Measurements from ENCODE around the gene KCNAB1. TPM values are rescaled to one million over a fixed set of nuclear protein-coding genes. Genes with fewer than 3 reads are reported as not detected.
"Not testable (repeated sequence)": the region's sequence is repeated elsewhere in the genome, so short reads cannot be mapped to it uniquely, and the experiment has no call there.

KCNAB1 gene
- polyA plus RNA-seq, 4 donors: 2.7 to 3.5 (median 3.3) TPM

DNA sequence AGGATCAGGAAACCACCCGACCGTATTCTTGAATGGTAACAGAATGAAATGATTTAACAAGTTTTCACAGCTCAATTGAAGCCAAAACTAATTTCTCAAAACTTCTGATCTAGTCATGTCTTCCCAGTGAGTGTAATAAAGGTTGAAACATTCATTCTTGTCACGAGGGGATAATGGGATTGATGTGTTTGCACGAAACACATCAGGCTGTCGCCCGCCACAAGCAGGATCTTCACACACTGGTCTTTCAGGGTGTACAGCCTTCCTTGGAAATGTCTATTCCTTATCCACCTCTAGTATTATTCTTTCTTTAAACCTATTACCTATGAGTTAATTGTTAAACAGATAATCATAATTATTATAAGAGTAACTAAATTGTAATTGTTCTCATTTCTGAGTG lies 94.3 kb downstream of the KCNAB1 start:
- no peak for DNase-seq (ENCODE audit: low read depth in 4 of 4, low spot score in 2 of 4)

GRCh38 chr3:156215751-156216150 lies 95.4 kb downstream of the KCNAB1 start:
- no peak for DNase-seq (ENCODE audit: low read depth in 4 of 4, low spot score in 2 of 4)

DNA sequence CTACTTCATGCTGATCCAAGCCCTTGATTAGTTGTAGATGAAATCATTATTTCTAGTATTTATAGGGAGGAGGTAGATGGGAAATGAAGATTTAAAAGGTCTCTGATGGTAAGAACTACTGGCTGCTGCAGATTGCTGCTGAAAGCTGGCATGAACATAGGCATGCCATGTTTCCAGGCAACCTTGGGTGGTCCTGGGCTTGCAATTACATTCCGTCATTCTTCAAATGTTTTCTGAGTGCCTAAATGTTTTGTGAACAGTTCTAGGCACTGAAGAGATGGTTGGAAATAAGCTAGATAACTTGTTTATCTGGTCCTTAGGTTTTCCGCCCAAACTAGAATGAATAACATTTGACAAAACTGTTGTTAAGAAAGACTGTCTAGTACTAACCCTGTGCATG lies 95.8 kb downstream of the KCNAB1 start:
- DNase-seq (ENCODE audit: low read depth in 4 of 4, low spot score in 2 of 4): no peak

- DNase-seq (ENCODE audit: low read depth in 4 of 4, low spot score in 2 of 4): no peak
These were observed 96.5 kb downstream of the KCNAB1 start for GRCh38 chr3:156216852-156217251.

- DNase-seq (ENCODE audit: low read depth in 4 of 4, low spot score in 2 of 4): no peak
These were observed 97.4 kb downstream of the KCNAB1 start for GRCh38 chr3:156217674-156218352.

DNA sequence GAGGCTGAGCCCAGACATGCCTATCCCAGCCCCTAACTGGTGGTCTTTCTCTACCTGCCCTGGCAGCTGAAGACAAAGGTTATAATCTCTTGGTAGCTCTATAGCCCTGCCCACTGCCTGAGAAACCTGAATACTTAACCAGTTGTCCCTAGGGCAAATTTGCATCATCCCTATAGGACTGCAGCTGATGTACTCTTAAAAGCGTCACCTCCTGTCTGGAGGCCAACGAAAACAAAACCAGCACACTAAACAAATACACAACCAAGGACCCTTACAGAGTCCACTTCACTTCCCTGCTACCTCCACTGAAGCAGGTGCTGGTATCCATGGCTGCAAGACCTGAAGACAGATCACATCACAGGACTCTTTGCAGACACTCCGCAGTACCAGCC lies 98.0 kb downstream of the KCNAB1 start:
- DNase-seq (ENCODE audit: low read depth in 4 of 4, low spot score in 2 of 4): no peak

DNA sequence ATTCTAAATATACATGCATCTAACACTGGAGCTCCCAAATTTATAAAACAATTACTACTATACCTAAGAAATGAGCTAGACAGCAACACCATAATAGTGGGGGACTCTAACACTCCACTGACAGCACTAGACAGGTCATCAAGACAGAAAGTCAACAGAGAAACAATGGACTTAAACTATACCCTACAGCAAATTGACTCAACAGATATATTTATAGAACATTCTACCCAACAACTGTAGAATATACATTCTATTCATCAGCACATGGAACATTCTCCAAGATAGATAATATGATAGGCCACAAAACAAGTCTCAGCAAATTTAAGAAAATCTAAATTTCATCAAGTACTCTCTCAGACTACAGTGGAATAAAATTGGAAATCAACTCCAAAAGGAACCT lies 102.0 kb downstream of the KCNAB1 start:
- DNase-seq (ENCODE audit: low read depth in 4 of 4, low spot score in 2 of 4): not testable (repeated sequence)

GRCh38 chr3:156224046-156224445 lies 103.7 kb downstream of the KCNAB1 start:
- not testable (repeated sequence) for DNase-seq (ENCODE audit: low read depth in 4 of 4, low spot score in 2 of 4)

GRCh38 chr3:156226676-156227420 lies 106.5 kb downstream of the KCNAB1 start:
- no peak for DNase-seq (ENCODE audit: low read depth in 4 of 4, low spot score in 2 of 4)

DNA sequence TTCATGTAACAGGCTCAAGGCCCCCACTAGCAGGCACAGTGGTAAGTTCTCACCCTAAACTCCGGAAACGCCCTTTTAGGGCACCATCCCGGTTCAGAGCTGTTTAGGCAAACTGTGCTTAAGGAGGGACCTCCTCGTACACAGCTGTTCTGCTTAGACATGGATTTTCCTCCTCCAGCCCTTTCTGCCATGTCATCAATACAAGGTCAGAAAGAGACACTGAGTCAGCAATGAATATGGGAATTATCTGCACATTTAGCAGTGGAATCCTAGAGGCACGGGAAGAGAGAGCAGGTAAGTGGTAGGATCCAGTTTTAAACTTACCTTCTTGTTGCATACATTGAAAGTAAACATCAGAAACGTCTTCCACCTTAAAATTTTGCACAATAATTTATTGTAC lies 107.3 kb downstream of the KCNAB1 start:
- no peak for DNase-seq (ENCODE audit: low read depth in 4 of 4, low spot score in 2 of 4)

DNA sequence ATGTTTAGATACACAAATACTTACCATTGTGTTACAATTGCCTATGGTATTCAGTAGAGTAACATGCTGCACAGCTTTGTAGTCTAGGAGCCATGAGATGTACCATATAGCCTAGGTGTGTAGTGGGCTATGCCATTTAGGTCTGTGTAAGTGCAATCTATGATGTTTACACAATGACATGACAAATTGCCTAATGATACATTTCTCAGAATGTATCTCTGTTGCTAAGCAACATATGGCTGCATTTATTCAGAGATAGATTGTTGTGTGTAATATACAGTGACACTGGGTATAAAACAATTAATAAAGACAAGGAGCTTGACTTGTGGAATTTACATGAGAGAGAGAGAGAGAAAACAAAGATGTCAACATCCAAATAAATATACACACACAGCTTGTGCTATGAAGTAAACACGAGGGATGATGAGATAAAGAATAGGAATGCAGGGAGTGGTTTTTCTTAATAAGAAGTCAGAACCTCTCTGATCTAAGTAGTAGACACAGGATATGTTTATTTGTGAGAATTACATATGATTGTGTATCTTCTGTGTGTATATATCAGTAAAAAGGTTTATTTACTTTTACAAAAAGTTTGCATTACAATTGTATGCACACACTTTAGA lies 110.0 kb downstream of the KCNAB1 start:
- no peak for DNase-seq (ENCODE audit: low read depth in 4 of 4, low spot score in 2 of 4)

DNA sequence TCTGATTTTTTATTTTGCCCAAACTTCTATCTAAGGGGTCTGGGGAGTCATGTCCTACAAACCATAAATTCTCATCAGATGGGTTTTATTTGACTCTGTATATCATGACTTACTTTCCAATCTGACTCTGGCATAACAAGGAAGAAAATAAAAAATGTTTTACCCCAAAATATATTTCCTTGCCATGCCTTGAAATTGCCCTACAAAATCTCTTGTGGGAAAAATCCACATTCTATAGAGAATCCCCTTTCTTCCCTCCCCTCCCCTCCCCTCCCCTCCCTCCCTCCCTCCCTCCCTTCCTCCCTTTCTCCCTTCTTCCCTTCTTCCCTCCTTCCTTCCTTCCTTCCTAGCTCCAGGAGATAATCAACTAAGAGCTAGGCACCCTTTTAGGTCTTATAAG lies 110.8 kb downstream of the KCNAB1 start:
- DNase-seq (ENCODE audit: low read depth in 4 of 4, low spot score in 2 of 4): not testable (repeated sequence)

DNA sequence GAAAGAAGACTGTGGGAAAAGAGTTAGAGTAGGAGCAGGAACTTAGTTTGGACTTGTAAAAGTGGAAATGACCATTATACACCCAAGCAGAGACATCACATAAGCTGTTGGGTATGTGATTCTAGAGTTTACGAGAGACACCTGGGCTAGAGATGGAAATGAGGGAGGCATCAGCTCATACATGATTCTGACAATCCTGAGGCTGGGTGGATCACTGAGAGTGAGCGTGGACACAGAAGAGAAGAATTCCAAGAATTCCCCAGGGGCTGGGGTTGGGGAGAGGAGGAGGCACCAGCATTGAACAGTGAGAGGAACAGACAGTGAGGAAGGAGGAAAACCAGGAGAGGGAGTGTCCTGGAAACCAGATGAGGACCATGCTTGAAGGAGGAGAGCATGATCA lies 113.5 kb downstream of the KCNAB1 start:
- DNase-seq (ENCODE audit: low read depth in 4 of 4, low spot score in 2 of 4): no peak

- DNase-seq (ENCODE audit: low read depth in 4 of 4, low spot score in 2 of 4): no peak
These were observed 116.3 kb downstream of the KCNAB1 start for GRCh38 chr3:156236556-156237260.

DNA sequence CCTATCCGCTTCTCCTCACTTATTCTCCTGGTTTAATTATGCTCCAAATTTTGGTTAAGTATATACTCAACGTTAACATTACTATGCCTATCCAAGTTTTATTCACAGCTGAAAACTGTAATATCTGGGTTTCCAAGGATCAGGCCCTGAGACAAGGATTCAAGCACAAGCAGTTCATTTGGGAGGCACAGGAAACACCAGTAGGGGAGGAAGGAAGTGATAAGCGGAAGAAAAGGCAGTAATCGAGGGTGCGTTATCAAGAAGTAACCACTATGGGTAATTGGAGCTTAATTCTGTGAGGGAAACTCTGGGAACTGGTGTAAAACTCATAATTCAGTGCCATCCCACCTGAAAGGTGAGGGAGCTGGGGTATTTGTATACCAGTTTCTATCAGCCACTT lies 120.3 kb downstream of the KCNAB1 start:
- DNase-seq (ENCODE audit: low read depth in 4 of 4, low spot score in 2 of 4): no peak

DNA sequence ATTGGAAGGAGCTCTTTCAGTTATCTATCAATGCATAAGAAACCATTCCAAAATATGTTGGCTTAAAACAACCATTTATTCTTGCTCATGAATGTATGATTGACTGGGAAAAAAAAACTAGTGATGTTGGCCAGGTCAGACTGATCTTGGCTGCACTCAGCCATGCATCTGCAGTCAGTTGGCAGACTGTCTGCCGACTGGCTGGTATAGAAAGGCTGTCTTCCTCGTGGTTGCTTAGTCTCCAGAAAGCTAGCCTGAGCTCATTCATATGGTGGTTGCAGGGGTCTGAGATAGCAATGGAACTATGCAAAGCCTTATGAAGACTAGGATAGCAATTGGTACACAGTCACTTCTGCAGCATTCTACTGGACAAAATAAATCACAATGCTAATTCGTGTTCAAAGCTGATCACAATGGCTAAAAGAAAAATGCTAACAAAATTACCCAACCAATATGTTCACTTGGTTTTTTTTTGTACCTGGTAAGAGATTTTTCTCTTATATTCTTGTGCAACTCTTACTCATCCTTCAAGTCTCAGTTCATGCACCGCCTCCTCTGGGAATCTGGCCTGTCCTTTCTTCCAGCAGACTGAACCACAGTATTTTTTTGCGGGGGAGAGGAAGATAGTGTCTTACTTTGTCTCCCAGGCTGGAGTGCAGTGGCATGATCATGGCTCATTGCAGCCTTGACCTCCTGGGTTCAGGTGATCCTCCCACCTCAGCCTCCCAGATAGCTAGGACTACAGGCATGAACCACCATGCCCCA lies 126.8 kb downstream of the KCNAB1 start:
- DNase-seq (ENCODE audit: low read depth in 4 of 4, low spot score in 2 of 4): no peak

- no peak for DNase-seq (ENCODE audit: low read depth in 4 of 4, low spot score in 2 of 4)
These were observed 130.2 kb downstream of the KCNAB1 start for GRCh38 chr3:156250550-156250949.

- no peak for DNase-seq (ENCODE audit: low read depth in 4 of 4, low spot score in 2 of 4)
These were observed 131.0 kb downstream of the KCNAB1 start for GRCh38 chr3:156251424-156251823.

GRCh38 chr3:156252656-156253055 lies 132.3 kb downstream of the KCNAB1 start:
- no peak for DNase-seq (ENCODE audit: low read depth in 4 of 4, low spot score in 2 of 4)

- DNase-seq (ENCODE audit: low read depth in 4 of 4, low spot score in 2 of 4): no peak
These were observed 132.8 kb downstream of the KCNAB1 start for GRCh38 chr3:156253150-156253549.

All from left renal cortex interstitium (tissue), 4 donors.